Right ventricle myocardium superior (tissue), 1 donor: ENCODE measurements around the gene DDAH2. TPM values are rescaled to one million over a fixed set of nuclear protein-coding genes. Genes with fewer than 3 reads are reported as not detected.

Experiments used
- ATAC-seq: fragments of 200-7000 bp; cut with Tn5 transposase; one replicate; pipeline ENCODE4 v1.9.1; 2020; ENCODE audit warnings: mild to moderate bottlenecking; ENCODE audit not compliant: poor library complexity
- DNase-seq: peaks from one replicate; pipeline ENCODE4 v3.0.0-alpha.2; 2020
- intact Hi-C: fragments of 100-400 bp; cut with DNase I; formaldehyde crosslinking; loops from one replicate; pipeline ENCODE4 v1.11.2; 2022
- long read RNA-seq: library from polyadenylated mRNA; unstranded; transcript quantifications from one replicate; pipeline ENCODE4 v2.0.0, GENCODE V29; 2021
- total RNA-seq: library from RNA; stranded (reverse); fragmentation: NEBNext Ultra II Directional; extraction: Animal tissue kit (Norgen Biotek cat#: 25700); gene quantifications from one replicate; pipeline ENCODE4 v1.2.1, GENCODE V29; 2021
- donor health status: DM: no; HTN: yes; CAD: no; lungs with severe emphysema.

Gene DDAH2, protein sequence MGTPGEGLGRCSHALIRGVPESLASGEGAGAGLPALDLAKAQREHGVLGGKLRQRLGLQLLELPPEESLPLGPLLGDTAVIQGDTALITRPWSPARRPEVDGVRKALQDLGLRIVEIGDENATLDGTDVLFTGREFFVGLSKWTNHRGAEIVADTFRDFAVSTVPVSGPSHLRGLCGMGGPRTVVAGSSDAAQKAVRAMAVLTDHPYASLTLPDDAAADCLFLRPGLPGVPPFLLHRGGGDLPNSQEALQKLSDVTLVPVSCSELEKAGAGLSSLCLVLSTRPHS
- 32.9 TPM for total RNA-seq
- long read RNA-seq, transcript DDAH2-213 (7 exons, 1,688 nt), result major isoform, 51 of 90 reads
- long read RNA-seq, transcript DDAH2-212 (6 exons, 1,688 nt), result minor isoform, 27 of 90 reads
- long read RNA-seq, partial matches to known transcripts, result 1 of 90 reads
- long read RNA-seq, other reads (novel, unspliced or antisense), result 9 of 90 reads

DNA sequence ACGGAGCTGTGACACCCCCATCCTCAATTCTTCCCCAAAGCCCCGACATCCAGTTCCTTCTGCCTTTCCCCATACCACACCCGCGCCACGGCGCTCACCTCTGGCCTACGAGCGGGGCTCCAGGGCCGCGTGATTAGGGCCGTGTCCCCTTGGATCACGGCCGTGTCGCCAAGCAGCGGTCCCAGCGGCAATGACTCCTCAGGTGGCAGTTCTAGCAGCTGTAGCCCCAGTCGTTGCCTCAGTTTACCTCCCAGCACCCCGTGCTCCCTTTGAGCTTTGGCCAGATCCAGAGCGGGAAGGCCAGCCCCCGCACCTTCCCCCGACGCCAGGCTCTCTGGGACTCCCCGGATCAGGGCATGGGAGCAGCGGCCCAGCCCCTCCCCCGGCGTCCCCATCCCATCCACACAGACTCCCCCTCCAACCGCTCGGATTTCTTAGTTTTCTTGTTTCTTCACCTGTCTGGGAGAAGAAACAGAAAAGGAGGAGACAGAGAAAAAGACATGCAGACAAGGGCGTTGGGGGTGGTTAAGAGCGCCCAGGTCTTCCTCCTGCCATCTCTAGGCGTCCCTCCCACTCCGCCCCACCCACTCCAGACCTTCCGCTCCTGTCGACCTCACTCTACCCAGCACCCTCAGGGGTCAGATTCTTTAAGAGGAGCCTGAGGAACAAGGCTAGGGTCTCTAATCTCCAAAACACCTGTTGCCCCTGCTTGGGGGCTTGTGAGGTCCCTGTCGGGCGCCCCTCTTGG, at the start of gene DDAH2:
TSS of gene DDAH2 (minus strand) at position 533 of the 748 bp plus-strand sequence. CDS start at position 395, 138 bp downstream.
- intact Hi-C loops, result no loop called here
- DNase-seq (no peak), ATAC-seq (peak; percentile 42)

DNA sequence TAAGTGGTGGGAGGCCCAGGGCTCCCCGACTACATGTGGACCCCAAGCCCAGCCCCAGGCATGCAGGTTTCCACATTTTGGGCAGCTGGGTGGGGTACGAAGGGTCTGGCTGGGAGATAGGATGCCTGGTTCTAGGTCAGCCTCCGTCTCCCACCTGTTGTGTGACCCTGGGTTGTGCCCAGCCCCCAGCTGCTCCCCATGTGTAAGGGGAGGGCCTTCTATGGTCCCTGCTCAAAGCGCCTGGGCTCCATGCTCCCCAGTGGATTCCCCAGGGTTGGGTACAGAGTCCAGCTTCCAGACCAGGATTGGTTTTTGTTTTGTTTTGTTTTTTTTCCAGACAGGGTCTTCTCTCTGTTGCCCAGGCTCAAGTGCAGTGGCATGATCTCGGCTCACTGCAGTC, 49.1 kb upstream of the DDAH2 start:
- no peak for ATAC-seq
- DNase-seq, result no peak
- intact Hi-C loops, result loop anchor here (10.0 kb wide), 1 partner anchor 93 kb away; the partner anchor contains the start of gene LY6G5C

DNA sequence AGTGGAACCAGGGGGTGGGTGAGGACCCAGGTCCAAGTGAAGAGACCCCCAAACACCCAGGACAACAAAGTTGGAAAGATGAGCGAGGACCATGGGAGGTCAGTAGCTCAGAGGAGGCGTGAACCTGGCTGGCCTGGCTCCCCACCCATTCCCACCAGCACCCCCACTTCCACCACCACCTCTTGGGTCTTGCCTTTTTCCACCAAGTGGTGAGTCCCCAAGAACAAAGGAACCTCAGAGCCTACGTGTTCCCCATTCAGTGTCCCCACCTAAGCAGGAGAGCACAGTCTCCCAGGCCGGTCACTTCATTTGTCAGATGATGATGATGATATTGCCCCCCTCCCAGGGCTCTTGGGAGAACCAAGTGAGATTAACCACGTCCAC, 48.6 kb upstream of the DDAH2 start:
- DNase-seq, result no peak
- ATAC-seq, result no peak
- intact Hi-C loops, result loop anchor here (10.0 kb wide), 1 partner anchor 93 kb away; the partner anchor contains the start of gene LY6G5C

DNA sequence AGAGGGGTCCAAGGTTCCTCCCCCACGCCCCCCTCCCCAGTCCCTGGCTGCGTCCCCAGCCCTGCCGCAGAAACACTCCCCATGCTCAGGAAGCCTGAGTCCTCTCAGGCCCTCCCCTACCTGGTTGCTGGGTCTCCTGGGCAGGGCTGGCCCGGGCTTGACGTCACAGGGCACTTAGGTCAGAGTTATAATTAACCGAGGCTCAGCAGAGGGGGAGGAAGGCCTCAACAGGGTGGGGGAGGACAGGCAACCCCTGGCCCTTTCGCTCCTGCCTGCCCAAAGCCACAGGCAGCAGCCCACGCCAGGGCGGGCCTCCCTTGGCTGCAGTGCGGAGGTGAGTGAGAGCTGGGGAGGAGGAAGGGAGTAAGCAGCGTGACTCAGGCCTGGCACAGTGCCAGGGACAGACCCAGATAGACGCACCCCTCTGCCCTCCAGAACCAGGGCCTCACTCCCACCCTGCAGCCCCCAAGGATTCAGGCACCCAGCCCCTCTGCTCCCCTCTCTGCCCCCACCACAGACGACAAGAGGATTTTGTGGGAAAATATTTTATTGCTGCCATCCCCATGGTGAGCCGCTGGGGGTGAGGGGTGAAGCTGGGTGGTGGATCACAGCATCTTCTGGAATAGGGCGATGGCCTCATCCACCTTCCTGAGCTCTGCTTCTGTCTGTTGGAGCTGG, 48.0 kb upstream of the DDAH2 start, which contains the start of gene VWA7:
TSS of gene VWA7 (minus strand) at position 340 of the 678 bp plus-strand sequence. CDS start 549 bp downstream, outside the sequence.
- DNase-seq (peak; percentile 80), ATAC-seq (peak; percentile 91)
- intact Hi-C loops, result loop anchor here (10.0 kb wide), 1 partner anchor 92 kb away; the partner anchor contains the start of gene LY6G5C

DNA sequence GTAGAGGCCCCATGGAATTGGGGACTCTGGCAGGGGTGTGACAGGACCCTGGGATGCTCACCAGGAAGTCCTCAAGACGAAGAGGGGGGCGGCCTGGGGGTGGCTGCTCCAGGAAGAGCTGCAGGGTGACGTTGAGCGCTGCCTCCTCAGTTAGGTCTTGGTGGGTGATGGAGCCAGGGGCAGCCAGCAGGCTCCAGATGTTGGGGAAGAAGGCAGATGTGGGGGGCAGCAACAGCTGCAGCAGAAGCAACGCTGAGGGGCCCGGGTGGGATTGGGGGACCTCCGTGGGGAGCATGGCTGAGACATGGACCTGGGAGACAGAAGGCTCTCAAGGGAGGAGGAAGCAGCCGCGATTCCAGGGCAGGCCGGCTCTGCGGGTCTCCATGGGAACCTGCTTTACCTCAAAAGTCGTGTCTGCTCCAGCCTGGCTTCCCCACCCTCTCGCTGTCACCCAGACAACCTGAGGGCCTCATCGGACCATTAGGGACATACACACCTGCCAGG, 47.4 kb upstream of the DDAH2 start:
- no peak for DNase-seq
- intact Hi-C loops, result loop anchor here (10.0 kb wide), 1 partner anchor 92 kb away; the partner anchor contains the start of gene LY6G5C
- peak; percentile 23 for ATAC-seq

DNA sequence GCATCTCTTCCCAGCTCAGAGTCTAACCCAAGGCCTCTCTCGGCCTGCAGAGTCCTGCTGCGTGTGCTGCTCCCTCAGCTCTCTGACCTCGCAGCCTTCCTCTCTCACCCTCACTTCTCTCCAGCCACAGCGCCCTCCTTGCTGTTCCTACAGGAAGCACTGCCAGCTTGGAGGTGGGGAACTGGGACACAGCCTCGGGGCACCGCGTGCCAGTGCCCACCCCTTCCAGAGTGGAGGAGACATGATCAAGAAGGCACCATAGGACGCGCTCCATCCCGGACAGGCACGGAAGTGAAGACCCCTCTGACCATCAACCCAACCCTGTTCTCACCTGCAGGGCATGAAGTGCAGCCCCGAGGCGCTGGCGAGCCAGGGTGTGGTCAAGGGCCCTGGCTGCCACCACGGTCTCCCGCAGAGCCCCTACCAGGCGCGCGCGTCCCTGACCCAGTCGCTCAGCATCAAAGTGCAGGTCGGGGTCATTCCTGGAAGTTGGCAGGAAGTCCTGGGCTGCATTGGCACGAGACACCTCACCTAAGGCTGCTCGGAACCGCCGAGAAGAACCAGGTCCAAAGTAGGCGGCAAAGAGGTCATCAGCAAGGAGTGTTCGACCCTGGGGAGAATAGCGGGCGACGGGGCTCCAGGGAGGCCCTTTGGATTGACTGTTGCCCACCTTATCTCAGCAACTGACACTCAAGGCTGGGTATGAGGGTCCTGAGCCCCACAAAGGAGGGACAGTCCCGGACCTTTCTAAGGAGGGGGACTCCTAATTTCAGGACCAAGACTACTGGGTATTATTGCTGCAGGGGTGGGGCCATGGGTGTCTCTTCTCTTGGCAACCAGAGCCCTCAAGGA, 46.8 kb upstream of the DDAH2 start:
- no peak for ATAC-seq

DNA sequence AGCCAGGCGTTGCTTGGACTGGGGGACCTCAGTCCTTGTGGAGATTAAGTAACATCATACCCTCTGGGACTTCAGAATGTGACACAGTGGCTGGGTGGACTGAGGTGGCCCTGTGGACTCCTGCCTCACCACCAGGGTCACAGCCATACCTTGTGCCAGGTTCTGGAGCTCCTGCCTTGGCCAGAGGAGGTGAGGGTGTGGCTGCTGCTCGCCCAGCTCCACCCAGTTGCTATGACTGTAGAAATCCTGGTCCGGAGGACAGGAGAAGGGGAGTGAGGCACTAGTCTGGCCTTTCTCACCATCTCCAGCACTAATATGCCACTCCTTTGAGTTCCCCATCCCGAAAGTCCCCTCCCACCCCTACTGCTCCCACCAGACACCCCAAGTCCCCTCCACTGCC, 46.1 kb upstream of the DDAH2 start:
- no peak for ATAC-seq
- intact Hi-C loops, result loop anchor here (10.0 kb wide), 1 partner anchor 90 kb away; the partner anchor contains the start of gene LY6G5C
- DNase-seq, result no peak

More for the DNA sequence above, 46.8 kb upstream of the DDAH2 start:
- intact Hi-C loops, result loop anchor here (10.0 kb wide), 1 partner anchor 91 kb away; the partner anchor contains the start of gene LY6G5C
- DNase-seq, result no peak

DNA sequence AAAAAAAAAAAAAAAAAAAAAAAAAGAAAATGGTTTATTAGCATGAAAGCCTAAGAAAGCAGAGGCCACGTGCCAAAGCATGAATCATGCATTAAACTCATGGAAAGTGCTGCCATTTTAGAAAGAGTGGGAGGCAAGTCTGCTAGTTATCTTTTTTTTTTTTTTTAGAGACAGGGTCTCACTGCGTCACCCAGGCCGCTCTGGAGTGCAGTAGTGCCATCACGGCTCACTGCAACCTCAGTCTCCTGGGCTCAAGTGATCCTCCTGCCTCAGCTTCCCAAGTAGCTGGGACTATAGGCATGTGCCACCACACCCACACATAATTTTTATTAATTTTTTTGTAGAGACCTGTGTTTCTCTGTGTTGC, 42.9 kb upstream of the DDAH2 start:
- intact Hi-C loops, result loop anchor here (5.0 to 10.0 kb wide), 2 partner anchors 60 to 87 kb away; partner anchors contain the start of gene LY6G5C
- DNase-seq (no peak), ATAC-seq (no peak)

DNA sequence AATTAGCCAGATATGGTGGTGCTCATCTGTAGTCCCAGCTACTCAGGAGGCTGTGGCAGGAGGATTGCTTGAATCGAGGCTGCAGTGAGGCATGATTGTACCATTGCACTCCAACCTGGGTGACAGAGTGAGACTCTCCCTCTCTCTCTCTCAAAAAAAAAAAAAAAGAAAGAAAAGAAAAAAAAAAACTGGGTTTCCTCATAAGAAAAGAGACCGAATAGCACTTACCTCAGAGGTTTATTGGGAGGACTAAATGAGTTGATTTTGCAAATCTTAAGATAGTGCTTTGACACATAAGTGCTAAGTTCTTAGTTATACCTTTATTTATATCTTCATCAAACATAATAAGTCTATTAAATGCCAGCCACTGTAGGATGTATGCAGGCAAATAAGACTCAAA, 41.8 kb upstream of the DDAH2 start:
- intact Hi-C loops, result loop anchor here (5.0 to 10.0 kb wide), 2 partner anchors 61 to 86 kb away; partner anchors contain the start of gene LY6G5C
- ATAC-seq, result no peak
- no peak for DNase-seq

DNA sequence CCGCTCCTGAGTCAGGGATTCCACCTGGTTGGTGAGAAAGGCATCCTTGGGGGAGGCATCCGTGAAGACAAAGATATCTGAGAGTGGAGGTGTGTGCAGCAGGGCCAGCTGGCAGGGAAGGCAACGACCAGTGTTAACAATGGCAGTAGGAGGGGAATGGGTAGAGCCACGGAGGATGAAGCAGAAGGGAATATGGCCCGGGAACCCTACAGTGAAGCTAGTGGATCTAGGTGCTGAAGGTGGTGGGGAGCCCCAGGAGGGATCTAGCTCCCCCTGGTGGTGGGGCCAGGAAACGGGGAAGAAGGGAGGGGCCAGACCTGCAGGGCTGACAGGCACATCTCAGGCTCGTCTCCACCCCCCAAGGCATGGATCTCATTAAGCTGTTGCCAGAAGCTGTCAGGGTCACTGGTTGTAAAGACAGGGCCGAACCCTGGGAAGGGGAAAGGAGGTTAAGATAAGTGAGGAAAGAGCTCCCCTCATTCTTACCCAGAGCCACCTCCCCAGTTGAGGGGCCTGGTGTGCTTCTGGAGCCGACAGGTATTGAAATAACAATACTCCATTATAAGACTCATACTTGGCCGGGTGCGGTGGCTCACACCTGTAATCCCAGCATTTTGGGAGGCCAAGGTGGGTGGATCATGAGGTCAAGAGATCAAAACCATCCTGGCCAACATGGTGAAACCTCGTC, 40.7 kb upstream of the DDAH2 start:
- intact Hi-C loops, result loop anchor here (5.0 to 10.0 kb wide), 2 partner anchors 62 to 85 kb away; partner anchors contain the start of gene LY6G5C
- ATAC-seq (peak; percentile 67), DNase-seq (peak; percentile 84)

DNA sequence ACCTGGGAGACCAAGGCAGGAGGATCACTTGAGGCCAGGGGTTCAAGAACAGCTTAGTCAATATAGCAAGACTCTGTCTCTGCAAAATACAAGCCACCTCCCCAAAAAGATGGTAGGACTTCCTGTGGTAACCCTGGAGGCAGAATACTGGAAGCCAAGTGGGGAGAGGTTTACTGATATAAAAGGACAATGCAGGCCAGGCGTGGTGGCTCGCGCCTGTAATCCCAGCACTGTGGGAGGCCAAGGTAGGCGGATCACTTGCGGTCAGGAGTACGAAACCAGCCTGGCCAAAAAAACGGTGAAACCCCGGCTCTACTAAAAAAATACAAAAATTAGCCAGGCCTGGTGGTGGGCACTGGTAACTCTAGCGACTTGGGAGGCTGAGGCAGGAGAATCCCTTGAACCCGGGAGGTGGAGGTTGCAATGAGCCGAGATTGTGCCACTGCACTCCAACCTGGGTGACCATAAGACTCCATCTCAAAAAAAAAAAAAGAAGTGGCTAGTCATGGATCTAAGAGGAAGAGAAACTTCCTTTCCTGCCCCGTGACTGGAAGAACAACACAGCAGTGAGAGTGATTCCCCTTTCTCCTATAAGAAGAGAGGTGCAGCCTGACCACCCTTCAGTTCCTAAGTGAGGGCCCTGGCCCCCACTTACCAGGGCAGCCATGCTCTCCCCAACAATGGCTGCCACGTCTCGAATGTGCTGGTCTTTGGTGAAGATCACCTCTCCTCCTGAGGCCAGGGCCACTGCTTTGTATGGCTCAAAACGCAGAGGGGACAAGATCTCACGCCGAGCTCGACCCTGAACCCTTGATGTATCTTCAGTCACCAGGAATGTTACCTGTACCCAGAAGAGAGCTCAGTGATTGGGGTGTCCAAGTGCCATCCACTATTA, 39.5 kb upstream of the DDAH2 start:
- DNase-seq (no peak), ATAC-seq (peak; percentile 25)
- intact Hi-C loops, result no loop called here

DNA sequence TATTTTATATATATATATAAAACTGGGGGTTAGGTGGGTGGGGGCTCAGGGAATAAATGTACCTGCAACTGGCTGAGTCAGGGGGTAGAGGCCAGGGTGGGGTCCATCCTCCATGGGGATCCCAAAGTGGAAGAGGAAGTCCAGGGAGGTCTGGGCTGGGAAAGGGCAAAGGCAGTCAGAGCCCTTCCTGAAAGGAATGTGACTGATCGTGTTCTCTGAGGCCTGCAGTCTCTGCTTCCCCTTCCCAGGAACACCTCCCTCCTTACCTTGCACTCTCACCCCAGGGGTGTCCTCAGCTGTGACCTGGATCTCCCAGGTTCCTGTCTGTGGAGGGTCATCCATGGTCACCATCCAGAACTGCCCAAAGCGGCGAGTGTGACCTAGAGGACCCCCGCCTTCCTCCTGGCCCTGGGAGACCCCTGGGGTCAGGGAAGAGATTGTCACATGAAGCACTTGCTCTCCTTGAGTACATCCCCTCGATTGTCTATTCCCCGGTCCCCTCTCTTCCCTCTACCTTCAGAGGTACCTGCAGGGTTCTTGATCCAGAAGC, 38.1 kb upstream of the DDAH2 start:
- ATAC-seq, result no peak
- intact Hi-C loops, result no loop called here
- no peak for DNase-seq

DNA sequence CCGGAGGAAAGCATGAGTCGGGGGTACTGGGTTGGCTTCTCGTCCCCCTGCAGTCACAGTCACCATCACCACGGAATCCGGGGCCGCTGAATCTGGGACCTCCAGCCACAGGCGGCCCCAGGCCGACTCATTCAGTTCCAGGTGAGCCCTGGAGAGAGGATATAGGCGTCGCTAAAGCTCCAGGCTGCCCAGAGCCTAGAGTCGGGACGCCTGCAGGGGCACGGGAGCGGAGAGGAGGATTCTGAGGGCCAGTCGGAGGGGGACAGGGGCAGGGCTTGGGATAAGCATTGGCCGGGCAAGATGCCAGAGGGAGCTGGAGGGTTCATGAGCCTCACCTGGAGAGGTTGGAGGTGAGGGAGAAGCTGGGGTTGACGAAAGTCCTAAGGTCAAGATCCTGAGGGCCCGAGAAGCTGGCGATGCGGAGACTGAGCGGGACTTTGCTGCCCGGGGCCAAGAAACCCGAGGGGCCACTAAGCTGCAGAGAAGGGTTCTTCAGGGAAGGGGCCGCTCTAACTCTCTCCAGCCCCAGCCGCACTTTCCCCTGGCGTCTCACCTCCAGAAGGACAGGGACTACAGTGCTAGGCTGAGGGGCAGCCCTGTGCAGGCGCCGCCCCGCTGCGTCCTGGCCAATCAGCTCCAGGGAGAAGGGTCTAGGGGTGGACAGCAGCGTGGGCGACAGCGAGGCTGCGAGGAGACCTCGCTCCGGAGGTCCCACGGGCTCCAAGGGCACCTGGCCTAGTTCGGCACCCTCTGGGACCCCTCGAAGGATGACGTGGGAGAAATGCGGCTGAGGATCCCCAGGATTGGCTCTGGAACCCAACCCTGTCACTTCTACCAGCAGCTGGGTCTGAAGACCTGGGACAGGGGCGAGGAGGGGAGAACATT, 37.1 kb upstream of the DDAH2 start:
- intact Hi-C loops, result no loop called here
- ATAC-seq (peak; percentile 51), DNase-seq (no peak)

DNA sequence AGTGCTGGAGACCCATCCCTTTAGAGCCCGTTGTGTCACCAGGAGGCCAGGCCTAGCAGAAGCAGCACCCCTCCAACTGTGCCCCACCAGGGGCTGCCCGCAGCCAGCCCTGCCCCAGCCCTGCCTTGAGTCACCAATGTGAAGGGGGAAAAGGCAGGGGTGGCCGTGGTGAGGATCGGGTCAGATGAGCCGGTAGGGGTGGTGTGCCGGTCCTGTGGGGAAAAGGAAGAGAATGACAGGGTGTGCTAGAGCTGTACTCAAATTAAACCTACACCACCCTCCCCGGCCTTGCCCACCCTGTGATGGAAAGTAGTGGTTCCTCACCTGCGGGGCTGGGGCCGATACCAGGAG, 36.4 kb upstream of the DDAH2 start:
- ATAC-seq, result no peak
- intact Hi-C loops, result no loop called here
- no peak for DNase-seq

DNA sequence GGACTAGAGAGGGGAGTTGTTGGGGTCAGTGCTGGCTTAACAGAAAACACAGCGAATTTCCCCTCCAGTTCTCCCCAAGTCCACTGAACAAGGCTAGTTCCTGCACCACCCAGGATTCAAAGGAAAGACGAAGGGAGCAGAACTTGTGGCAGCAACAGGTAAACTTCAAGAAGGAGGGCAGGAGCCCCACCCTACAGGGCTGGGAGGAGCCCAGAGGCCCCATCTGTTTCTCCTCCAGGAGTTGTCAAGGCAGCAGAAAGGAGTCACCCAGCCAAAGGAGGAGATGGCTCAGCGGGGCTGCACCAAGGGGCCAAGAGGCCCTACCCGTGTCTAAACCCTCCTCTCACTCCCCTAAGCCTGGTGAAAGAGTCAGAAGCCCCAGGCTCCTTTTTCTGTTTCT, 35.1 kb upstream of the DDAH2 start:
- intact Hi-C loops, result no loop called here
- ATAC-seq (no peak), DNase-seq (no peak)
